H7 (cell line): Measurements from ENCODE around the gene LIX1L. TPM values are rescaled to one million over a fixed set of nuclear protein-coding genes. Genes with fewer than 3 reads are reported as not detected.

Experiments used
- DNase-seq: peaks from one replicate; pipeline ENCODE4 v3.0.0; 2012
- H3K27me3 ChIP-seq: 2 replicates; pipeline ENCODE4 v1.6.0; 2011; ENCODE audit warnings: mild to moderate bottlenecking, low read length; ENCODE audit not compliant: control insufficient read depth, insufficient read depth
- H3K36me3 ChIP-seq: replicated peaks from 2 replicates; pipeline ENCODE4 v1.5.1; 2011; ENCODE audit warnings: low read length; ENCODE audit not compliant: control insufficient read depth, insufficient read depth
- H3K4me3 ChIP-seq: 2 replicates; pipeline ENCODE4 v1.5.1; 2011; ENCODE audit warnings: low read depth, mild to moderate bottlenecking, control low read depth, low read length, moderate library complexity; ENCODE audit not compliant: insufficient read depth
- total RNA-seq: library from RNA; depleted of rRNA; stranded (reverse); fragments of >200 nt; shearing (Covaris generic); gene quantifications from 2 replicates; pipeline ENCODE4 v1.2.3, GENCODE V29; 2014

The LIX1L gene
- total RNA-seq, 1 experiment from 2014 or later = 24.3 TPM

DNA sequence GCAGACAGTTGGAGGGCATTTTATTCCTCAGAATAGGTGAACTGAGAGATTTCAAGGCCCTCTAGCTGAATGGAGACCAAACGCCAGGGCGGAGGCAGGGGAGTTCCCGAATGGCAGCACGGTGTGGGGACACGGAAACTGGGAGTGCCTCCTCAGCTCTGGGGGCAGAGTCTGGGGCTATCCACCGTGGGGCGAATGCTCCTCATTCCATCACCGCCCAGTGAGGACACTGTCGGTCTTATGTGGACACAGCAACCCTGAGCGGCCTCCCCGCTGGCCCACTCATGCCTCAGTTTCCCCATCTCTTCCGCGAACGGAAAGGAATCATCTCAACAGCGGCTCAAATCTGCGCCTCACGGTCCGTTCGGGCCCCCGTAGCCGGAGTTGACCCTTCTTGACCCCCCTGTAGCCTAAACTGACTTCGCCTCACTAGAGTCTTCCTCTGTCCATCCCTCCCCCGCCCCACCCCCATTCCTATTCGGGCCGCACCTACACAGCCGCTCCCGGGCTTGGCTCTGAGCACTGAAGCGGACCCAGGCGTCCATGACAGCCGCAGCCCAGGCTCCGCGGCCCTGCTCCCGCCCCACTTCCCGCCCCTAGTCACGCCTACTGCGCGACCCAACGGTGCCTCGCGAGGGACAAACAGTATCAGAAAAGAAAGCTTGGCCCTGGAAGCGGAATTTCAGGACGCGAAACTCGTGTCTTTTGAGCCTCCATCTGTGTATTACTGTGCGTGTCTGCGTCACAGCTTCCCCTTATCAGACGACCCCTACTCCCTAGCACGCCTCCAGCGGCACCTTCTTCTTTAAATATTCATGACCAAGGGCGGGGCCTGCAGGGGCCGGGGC is 39.4 kb downstream of the LIX1L start, which contains the start of gene PEX11B:
TSS of gene PEX11B (minus strand) at position 574 of the 848 bp plus-strand sequence. CDS start at position 545, 29 bp downstream.
- no peaks in the 10 kb centered on the region for H3K36me3 ChIP-seq
- peaks cover 3% of the 10 kb centered on the region; the same call in 1 of the 2 replicates for H3K27me3 ChIP-seq
- peak within 1 kb of the TSS; percentile 84 for H3K4me3 ChIP-seq
- DNase-seq = peak; percentile 91

DNA sequence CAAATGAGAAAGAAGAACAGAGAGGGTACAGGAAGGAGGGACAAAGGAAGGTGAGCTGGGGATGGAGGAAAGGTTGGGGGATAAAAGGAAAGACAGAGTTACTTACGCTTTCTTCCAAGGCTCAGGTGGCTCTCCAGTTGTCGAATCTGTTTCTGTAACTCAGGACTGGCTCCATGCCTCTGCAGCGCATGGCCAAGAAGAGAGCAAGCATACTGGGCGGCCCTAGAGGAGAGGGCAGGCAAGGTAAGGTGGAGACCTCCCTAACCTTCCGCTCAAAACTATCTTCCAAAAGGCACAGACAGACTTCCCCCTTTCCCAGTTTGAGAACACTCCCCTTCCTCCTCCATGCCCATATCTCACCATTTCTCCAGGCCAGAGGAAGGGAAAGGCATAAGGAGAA is 40.2 kb downstream of the LIX1L start:
- Histone ChIP-seq H3K27me3 (peaks cover 3% of the 10 kb centered on the region; the same call in 1 of the 2 replicates), H3K4me3 (peak overlapping the region; percentile 84), H3K36me3 (no peaks in the 10 kb centered on the region)
- no peak for DNase-seq

DNA sequence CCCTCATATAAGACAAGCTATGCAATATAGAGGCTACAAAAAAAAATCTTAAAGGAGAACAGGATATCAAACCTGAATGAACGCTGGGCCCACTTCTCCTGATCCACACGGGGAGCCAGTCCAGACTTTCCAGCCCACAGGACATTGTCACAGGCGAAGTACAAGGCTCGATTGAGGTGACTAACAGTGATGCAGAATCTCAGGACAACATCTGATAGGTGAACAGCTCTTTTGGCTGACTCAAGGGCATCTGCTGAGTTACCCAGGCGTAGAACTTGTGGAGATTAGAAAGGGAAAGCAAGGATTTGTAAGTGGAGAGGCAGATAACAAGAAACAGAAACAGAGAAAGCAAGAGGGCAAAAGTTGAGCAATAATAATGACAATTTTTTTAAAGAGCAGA is 41.1 kb downstream of the LIX1L start:
- Histone ChIP-seq H3K4me3 (no peak overlapping the region), H3K27me3 (peaks cover 3% of the 10 kb centered on the region; the same call in 1 of the 2 replicates), H3K36me3 (peaks cover 1% of the 10 kb centered on the region; the same call in 1 of the 2 replicates)
- no peak for DNase-seq

DNA sequence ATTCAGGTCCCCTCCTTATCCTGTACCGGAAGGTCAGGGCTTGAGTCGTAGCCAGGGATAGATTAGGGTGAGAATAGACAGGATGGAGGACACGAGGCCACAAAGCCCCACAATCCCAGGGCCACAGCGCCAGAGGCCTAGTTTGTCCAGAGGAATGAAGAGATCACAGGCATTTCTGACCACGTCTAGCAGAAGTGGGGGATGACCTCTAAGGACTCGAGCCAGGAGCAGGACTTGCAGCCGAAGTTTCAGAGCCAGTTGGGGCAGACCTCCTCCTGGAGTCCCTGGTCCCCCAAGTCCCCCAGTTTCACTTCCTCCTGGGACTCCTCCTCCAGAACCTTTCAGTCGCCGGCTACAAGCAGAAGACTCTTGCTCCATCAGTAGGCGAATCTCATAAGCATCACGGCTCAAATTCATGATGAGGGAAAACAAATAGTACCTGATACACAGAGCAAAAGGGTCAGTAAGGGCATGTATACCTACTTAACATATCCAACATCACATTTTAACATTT is 45.6 kb downstream of the LIX1L start:
- H3K36me3 ChIP-seq = peaks cover 3% of the 10 kb centered on the region; the same call in 1 of the 2 replicates
- H3K4me3 ChIP-seq = no peak overlapping the region
- no peak for DNase-seq
- no peaks in the 10 kb centered on the region for H3K27me3 ChIP-seq

DNA sequence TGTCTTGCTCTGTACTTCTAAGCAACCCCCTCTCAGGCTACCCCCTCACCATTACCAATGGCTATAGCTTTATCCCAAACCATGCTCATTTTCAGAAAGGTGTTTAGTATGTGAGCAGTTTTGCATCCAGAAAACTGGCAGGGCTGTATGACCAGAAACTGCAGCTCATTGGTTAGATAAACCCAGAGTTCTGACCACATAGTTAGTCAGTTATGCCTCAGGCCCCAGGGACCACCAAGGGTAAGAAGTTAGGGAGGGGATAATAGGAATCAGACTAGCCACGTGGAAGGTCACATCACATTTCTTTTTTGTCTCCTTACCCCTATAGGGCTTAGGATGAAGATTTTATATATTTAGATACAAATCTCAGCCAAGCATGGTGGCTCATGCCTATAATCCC is 49.2 kb downstream of the LIX1L start:
- DNase-seq = no peak
- Histone ChIP-seq H3K4me3 (no peak overlapping the region), H3K27me3 (no peaks in the 10 kb centered on the region), H3K36me3 (peaks cover 3% of the 10 kb centered on the region; the same call in 1 of the 2 replicates)

DNA sequence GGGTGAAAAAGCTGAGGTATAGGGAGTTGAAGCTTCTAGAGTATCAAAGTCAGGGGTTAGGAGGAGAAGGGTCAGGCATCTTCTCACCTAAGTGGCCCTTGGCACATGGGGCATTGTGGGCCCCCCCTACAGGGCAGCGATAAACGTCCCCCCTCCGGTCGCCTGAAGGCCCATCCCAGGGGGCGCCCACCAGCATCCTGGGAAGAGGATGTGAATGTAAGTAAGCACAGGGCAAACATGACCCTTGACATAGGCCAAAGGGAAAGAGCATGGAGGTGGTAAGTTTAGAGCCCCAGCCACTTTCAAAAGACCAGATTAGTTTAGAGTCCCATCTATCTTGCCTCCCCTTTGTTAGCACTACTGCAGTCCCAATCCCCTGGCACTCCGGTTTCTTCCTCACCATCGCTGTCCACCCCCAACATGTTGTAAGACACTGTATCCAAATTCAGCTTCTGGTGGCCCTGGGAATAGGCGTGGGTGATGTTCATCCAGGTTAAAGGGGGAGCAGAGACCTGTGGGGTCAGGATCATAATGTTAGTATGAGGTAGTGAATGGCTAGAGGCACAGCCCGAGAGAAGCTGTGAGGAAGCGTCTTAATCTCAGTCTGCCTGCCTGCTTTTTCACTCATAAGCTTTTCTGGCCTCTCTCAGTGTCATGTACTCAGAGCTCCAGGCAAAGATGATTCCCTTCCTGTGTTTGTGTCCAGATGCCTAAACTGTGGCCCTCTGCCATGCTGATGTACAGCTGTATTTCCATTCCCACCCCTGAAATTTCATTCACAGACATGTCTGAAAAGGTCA is 50.7 kb downstream of the LIX1L start:
- Histone ChIP-seq H3K4me3 (no peak overlapping the region), H3K27me3 (no peaks in the 10 kb centered on the region), H3K36me3 (peaks cover 3% of the 10 kb centered on the region; the same call in 1 of the 2 replicates)
- DNase-seq = peak; percentile 48

DNA sequence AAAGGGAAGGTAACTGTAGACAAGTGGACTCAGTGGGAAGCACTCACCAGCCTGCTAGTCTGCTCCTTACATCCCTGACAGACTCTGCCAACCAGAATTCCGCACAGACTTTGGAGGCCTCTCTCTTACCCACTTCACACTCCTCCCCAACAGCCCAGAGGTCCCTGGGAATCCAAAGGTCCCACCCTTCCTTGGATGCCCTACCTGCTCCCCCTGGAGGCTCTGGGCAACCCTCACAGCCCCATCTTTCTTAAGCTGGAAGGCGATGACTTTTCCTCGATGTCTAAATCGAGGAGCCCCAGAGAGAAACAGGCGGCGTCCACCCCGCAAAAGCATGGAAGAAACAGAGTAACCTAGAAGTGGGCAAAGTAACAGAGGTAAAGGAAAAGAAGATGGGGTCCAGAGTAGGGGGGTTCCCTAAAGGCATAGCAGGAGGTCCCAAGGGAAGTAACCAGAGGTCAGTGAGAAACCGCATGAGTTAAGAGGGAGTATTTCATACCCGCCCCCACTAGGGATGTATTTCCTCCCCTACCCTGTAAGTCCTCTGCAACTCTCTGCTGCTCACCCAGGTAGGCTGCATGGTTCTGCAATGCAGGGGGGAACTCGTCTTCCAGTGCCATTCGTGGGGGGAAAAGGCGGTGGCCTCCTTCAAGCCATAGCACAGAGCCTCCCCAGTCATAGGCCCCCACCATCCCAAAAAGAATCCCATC is 56.4 kb downstream of the LIX1L start:
- Histone ChIP-seq H3K36me3 (no peaks in the 10 kb centered on the region), H3K4me3 (no peak overlapping the region), H3K27me3 (no peaks in the 10 kb centered on the region; the same call in 1 of the 2 replicates)
- peak; percentile 55 for DNase-seq

DNA sequence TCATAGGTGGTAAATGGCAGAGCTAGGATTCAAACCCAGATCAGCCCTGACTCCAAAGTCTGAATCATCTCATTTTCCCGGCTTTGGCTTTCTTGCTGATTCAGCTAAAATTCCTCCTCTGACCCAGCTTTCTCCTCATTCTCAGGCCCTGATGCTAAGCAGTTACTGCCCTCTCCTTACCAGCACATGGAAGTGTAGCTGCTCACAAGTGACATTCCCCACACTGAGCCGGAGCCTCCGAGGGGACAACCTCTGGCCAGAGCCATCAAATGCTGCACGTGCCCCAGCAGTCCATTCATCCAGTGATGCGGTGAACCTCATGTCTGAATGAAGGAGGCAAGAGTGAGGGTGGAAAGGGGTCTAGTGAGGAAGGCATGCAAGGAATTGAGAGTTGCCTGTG is 59.1 kb downstream of the LIX1L start:
- Histone ChIP-seq H3K4me3 (no peak overlapping the region), H3K27me3 (no peaks in the 10 kb centered on the region; the same call in 1 of the 2 replicates), H3K36me3 (no peaks in the 10 kb centered on the region)
- DNase-seq = no peak

DNA sequence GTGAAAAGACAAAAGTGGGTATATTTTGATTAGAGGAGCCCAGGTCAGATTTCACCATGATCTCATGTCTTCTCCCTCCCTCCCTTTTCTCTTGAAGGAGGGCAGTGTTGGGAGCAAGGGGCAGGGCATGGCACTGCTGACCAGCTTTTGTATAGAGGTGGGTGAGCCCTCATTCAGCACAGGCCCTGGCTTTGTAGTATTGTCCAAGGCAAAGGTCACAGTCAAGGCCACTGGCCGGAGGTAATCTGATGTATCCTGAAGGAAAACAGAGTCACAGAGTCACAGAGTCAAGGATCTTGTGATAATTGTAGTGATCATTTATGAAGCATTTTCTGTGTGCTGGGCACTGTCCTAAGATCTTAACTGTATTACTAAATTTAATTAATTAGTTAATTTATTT is 59.8 kb downstream of the LIX1L start:
- DNase-seq = no peak
- no peaks in the 10 kb centered on the region for H3K36me3 ChIP-seq
- H3K27me3 ChIP-seq = no peaks in the 10 kb centered on the region; the same call in 1 of the 2 replicates
- no peak overlapping the region for H3K4me3 ChIP-seq

DNA sequence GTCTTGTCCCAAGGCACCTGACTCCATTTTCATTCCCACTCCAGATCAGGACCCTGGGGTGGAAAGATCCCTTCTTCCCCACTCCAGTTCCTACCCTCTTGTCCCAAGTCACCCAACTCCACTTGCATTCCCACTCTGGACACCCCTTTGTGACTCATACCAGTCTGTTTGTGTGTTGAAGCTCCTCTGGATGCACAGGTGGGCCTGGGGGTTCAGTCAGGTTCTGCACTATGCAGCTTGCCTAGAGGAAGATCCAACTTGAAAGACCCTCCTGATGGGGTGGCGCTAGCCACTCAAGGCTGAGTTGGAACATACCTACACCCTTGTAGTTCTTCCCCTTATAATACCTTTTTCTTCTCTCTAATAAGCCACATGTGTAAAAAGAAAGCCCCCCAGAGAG is 62.3 kb downstream of the LIX1L start:
- Histone ChIP-seq H3K36me3 (no peaks in the 10 kb centered on the region), H3K27me3 (no peaks in the 10 kb centered on the region; the same call in 1 of the 2 replicates), H3K4me3 (no peak overlapping the region)
- no peak for DNase-seq

DNA sequence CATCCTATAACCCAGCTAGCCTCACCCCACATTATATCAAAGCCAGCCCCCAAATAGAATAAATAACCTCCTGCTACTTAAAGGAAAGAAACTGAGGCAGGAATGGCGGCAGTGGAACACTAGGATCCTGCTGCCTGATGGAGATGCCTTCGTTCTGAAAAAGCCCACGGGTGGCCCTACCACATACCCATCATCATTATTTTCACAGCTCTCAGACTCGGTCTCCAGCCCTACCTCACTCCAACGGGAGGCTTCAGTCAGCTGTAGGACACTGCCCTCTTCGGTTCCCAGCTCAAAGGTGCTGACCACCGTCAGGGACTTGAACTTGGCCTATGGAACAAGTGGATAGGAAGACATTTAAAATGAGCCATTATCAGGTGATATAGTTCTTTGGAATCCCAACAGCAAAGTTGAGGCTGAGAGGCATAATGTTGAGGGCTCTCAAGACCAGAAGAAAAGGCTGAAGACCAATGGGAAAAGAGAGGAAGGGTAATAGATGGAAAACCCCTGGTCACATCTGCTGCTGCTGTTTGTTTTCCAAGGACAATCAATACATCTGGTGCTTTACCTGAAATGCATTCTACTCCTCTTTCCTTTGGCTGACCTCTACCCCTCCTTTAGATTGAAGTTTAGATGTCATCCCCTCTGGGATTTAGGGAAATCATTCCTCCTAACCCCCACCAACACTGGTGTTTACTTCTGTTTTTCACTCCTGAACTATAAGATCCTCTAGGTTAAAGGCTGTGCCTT is 64.3 kb downstream of the LIX1L start:
- Histone ChIP-seq H3K27me3 (no peaks in the 10 kb centered on the region; the same call in 1 of the 2 replicates), H3K4me3 (no peak overlapping the region), H3K36me3 (no peaks in the 10 kb centered on the region)
- no peak for DNase-seq

DNA sequence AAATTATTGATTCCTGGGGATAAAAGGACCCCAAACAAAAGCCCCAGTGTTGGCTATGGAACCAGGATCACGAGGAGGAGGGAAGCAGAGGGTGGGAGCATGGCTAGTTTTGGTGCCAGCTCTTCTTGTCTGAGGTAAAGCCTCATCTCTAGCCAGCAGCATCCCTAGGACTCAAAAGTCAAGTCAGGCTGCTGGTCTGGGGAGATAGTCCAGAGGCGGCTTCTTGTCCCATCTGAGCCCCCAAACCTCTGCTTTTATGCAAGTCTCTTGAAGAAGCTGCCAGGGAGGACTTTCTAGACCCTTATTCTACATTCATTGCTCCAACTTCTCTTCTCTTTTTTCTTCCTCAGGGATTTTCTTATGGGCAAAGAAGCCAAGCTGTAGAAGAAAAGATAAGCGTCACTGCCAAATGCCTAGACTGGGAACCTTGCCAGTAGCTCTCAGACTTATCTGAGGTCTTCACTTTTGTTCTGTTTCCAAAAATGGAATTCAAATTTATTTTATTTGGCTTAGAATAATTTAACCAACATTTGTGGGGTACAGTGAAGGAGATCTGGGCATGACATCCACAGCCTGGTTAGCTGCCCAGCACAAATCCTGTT is 65.2 kb downstream of the LIX1L start:
- Histone ChIP-seq H3K27me3 (no peaks in the 10 kb centered on the region; the same call in 1 of the 2 replicates), H3K4me3 (no peak overlapping the region), H3K36me3 (no peaks in the 10 kb centered on the region)
- DNase-seq = no peak
